Fibroblast of lung (primary cell): ENCODE results near the gene CARMIL3. TPM values are rescaled to one million over a fixed set of nuclear protein-coding genes. Genes with fewer than 3 reads are reported as not detected.

Experiments
- DNase-seq, 2 donors: peaks; one replicate each; pipeline versions ENCODE4 v3.0.0 to v3.0.0-alpha.2; 2010; ENCODE audit warnings: low read depth in 2 of 2
- H2AFZ ChIP-seq: 2 replicates; pipeline ENCODE4 v1.5.1; 2012; ENCODE audit warnings: low read length, control low read depth, inconsistent platforms
- H3K27ac ChIP-seq: 2 replicates; pipeline ENCODE4 v1.5.1; 2011; ENCODE audit warnings: low read length, control low read depth; ENCODE audit not compliant: insufficient read depth
- H3K27me3 ChIP-seq: 2 replicates; pipeline ENCODE4 v1.5.1; 2011; ENCODE audit warnings: mild to moderate bottlenecking, low read length; ENCODE audit not compliant: control insufficient read depth, insufficient read depth
- H3K36me3 ChIP-seq: 2 replicates; pipeline ENCODE4 v1.5.1; 2011; ENCODE audit warnings: low read length; ENCODE audit not compliant: control insufficient read depth, insufficient read depth
- H3K4me1 ChIP-seq: 2 replicates; pipeline ENCODE4 v1.5.1; 2011; ENCODE audit warnings: low read length; ENCODE audit not compliant: control insufficient read depth, insufficient read depth; ENCODE audit errors: extremely low read depth
- H3K4me2 ChIP-seq: 2 replicates; pipeline ENCODE4 v1.5.1; 2011; ENCODE audit warnings: low read length, control low read depth; ENCODE audit not compliant: insufficient read depth; ENCODE audit errors: extremely low read depth
- H3K4me3 ChIP-seq, 4 experiments: fragments of 200-600 bp in 1 of 4; sonication (generic) in 1 of 4; replicated peaks in 1 of 4; 2 replicates each; pipeline ENCODE4 v1.5.1; 2011 to 2016; ENCODE audit warnings: low read length in 4 of 4, low read depth in 3 of 4, mild to moderate bottlenecking in 3 of 4, control low read depth in 2 of 4, inconsistent platforms in 1 of 4, mixed read lengths in 1 of 4; ENCODE audit not compliant: insufficient read depth in 1 of 4; ENCODE audit errors: control extremely low read depth in 1 of 4
- H3K79me2 ChIP-seq: 2 replicates; pipeline ENCODE4 v1.5.1; 2012; ENCODE audit warnings: mild to moderate bottlenecking, low read length, inconsistent platforms; ENCODE audit not compliant: control insufficient read depth, insufficient read depth
- H3K9ac ChIP-seq: 2 replicates; pipeline ENCODE4 v1.5.1; 2011; ENCODE audit warnings: mild to moderate bottlenecking, low read length, control low read depth; ENCODE audit not compliant: insufficient read depth
- H3K9me3 ChIP-seq: 2 replicates; pipeline ENCODE4 v1.5.1; 2012; ENCODE audit warnings: low read depth, low read length; ENCODE audit not compliant: control insufficient read depth, insufficient read depth
- H4K20me1 ChIP-seq: 2 replicates; pipeline ENCODE4 v1.5.1; 2011; ENCODE audit warnings: low read length; ENCODE audit not compliant: control insufficient read depth, insufficient read depth; ENCODE audit errors: extremely low read depth
- EZH2 ChIP-seq: IDR thresholded peaks from 2 replicates; pipeline ENCODE4 v1.5.1; 2012; ENCODE audit warnings: low read length, control low read depth, mild to moderate bottlenecking; ENCODE audit errors: missing control alignments
- polyA plus RNA-seq, 2 donors: library from polyadenylated mRNA; depleted of rRNA in 1 of 2; stranded (reverse) in 1 of 2; unstranded in 1 of 2; fragments of >200 nt; gene quantifications; 2 replicates each; pipeline ENCODE4 v1.2.1, GENCODE V29; 2011 to 2012; ENCODE audit warnings: missing spikeins in 1 of 2
- total RNA-seq: library from RNA; depleted of rRNA; stranded (reverse); fragments of >200 nt; gene quantifications from 2 replicates; pipeline ENCODE4 v1.2.1, GENCODE V29; 2014
- TF ChIP-seq, protein P1 (sequence below), 2 donors: IDR thresholded peaks in 1 of 2; conservative IDR thresholded peaks in 1 of 2; 1 replicate in 1 of 2; 2 replicates in 1 of 2; pipeline ENCODE4 v1.5.1; 2011 to 2012; ENCODE audit warnings: low read length in 2 of 2, control low read depth in 1 of 2, inconsistent platforms in 1 of 2, low read depth in 1 of 2, mild to moderate bottlenecking in 1 of 2

Gene CARMIL3
- total and polyA plus RNA-seq, 2 donors (not counting 1 experiment from before 2014, with no cell fraction given): 0.17 TPM; not detected in 1

- Histone ChIP-seq H3K4me3 (no peak overlapping the region), H2AFZ (no peak overlapping the region), H3K27me3 (peaks cover 4% of the 10 kb centered on the region), H3K79me2 (no peaks in the 10 kb centered on the region), H3K9ac (no peak overlapping the region), H3K9me3 (no peaks in the 10 kb centered on the region), H4K20me1 (no peaks in the 10 kb centered on the region), H3K4me1 (no peaks in the 10 kb centered on the region), H3K27ac (no peak overlapping the region), H3K36me3 (no peaks in the 10 kb centered on the region), H3K4me2 (no peak overlapping the region)
- TF ChIP-seq, protein P1, sequence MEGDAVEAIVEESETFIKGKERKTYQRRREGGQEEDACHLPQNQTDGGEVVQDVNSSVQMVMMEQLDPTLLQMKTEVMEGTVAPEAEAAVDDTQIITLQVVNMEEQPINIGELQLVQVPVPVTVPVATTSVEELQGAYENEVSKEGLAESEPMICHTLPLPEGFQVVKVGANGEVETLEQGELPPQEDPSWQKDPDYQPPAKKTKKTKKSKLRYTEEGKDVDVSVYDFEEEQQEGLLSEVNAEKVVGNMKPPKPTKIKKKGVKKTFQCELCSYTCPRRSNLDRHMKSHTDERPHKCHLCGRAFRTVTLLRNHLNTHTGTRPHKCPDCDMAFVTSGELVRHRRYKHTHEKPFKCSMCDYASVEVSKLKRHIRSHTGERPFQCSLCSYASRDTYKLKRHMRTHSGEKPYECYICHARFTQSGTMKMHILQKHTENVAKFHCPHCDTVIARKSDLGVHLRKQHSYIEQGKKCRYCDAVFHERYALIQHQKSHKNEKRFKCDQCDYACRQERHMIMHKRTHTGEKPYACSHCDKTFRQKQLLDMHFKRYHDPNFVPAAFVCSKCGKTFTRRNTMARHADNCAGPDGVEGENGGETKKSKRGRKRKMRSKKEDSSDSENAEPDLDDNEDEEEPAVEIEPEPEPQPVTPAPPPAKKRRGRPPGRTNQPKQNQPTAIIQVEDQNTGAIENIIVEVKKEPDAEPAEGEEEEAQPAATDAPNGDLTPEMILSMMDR (conservative IDR thresholded peaks at IDR 0.05 in 1 of 2, IDR thresholded peaks at IDR 0.05 in 1 of 2; ENCODE audit: low read depth in 1 of 2, low read length in 2 of 2): no peak
- no peak for TF ChIP-seq EZH2
- DNase-seq: no peak
Measured at GRCh38 chr14:24064091-24064795, 12.4 kb downstream of the CARMIL3 start.

DNA sequence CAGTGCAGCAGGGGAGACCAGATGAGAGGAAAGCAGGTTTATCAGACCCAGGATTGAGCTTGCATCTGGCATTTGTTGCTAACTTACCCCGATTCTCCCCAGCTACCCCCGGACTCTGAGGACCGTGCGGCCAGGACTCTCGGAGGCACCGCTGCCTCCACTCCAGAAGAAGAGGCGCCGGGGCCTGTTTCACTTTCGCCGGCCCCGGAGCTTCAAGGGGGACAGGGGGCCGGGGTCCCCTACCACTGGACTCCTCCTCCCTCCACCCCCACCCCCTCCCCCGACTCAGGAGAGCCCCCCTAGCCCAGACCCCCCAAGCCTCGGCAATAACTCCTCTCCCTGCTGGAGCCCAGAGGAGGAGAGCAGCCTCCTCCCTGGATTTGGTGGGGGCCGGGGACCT lies 13.0 kb downstream of the CARMIL3 start:
- H3K9ac ChIP-seq: no peak overlapping the region
- H3K4me1 ChIP-seq: no peaks in the 10 kb centered on the region
- no peaks in the 10 kb centered on the region for H4K20me1 ChIP-seq
- H3K36me3 ChIP-seq: no peaks in the 10 kb centered on the region
- no peaks in the 10 kb centered on the region for H3K9me3 ChIP-seq
- H3K27ac ChIP-seq: no peak overlapping the region
- no peak overlapping the region for H3K4me3 ChIP-seq
- peaks cover 4% of the 10 kb centered on the region for H3K27me3 ChIP-seq
- no peak overlapping the region for H2AFZ ChIP-seq
- no peak overlapping the region for H3K4me2 ChIP-seq
- no peak for DNase-seq
- TF ChIP-seq, protein P1 (conservative IDR thresholded peaks at IDR 0.05 in 1 of 2, IDR thresholded peaks at IDR 0.05 in 1 of 2; ENCODE audit: low read depth in 1 of 2, low read length in 2 of 2): no peak
- TF ChIP-seq EZH2: no peak
- no peaks in the 10 kb centered on the region for H3K79me2 ChIP-seq

DNA sequence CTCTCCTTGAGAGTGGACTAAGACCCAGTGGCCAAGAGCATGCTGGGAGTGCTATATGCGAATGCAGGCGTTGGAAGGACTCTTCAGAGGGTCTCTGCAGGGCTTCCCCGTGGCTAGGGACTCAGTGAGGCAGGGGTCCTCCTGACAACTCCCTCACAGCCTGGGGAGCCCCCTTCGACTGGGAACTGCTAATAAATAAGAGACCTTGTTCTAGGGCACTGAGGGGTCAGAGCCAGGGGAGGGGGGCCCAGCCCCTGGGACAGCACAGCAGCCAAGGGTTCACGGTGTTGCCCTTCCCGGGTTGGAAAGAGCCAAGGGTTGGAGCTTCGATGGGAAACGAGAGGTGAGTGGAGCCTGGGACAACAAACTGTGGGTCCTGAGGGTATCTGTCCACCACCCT lies 13.6 kb downstream of the CARMIL3 start:
- H3K27me3 ChIP-seq: peaks cover 4% of the 10 kb centered on the region
- DNase-seq: no peak

More for the DNA sequence above, 13.6 kb downstream of the CARMIL3 start:
- Histone ChIP-seq H3K79me2 (no peaks in the 10 kb centered on the region), H3K36me3 (no peaks in the 10 kb centered on the region), H4K20me1 (no peaks in the 10 kb centered on the region), H3K9ac (no peak overlapping the region), H3K9me3 (no peaks in the 10 kb centered on the region), H3K4me2 (no peak overlapping the region), H3K27ac (no peak overlapping the region), H3K4me1 (no peaks in the 10 kb centered on the region), H2AFZ (no peak overlapping the region), H3K4me3 (no peak overlapping the region)
- TF ChIP-seq, protein P1 (conservative IDR thresholded peaks at IDR 0.05 in 1 of 2, IDR thresholded peaks at IDR 0.05 in 1 of 2; ENCODE audit: low read depth in 1 of 2, low read length in 2 of 2): no peak
- no peak for TF ChIP-seq EZH2
